ENCODE results near the gene TRMT112. TPM values are rescaled to one million over a fixed set of nuclear protein-coding genes. Genes with fewer than 3 reads are reported as not detected.
"Not testable (repeated sequence)": the region's sequence is repeated elsewhere in the genome, so short reads cannot be mapped to it uniquely, and the experiment has no call there.

The TRMT112 gene
- total and polyA plus RNA-seq, 2 of the 4 experiments (the other 2 are of a cell fraction), result 173 to 202 TPM

- TF ChIP-seq RAD21 (IDR thresholded peaks at IDR 0.05; ENCODE audit: low read length) (0 out of 2 replicates have a peak, but pooled peaks have one; percentile 9), RCOR1 (IDR thresholded peaks at IDR 0.05; ENCODE audit: insufficient replicate concordance, low read length) (no peak), FOS (IDR thresholded peaks at IDR 0.05; ENCODE audit: low read depth, low read length) (no peak)
These were observed 561 bp downstream of the TRMT112 start (continued) for GRCh38 chr11:64316672-64317324.

GRCh38 chr11:64315667-64316526 is 1.5 kb downstream of the TRMT112 start:
- H4K91ac ChIP-seq (ENCODE audit: insufficient read depth, low read depth, low read length); intact Hi-C loops (cut with micrococcal nuclease); ATAC-seq (ENCODE audit: low read depth); H4K20me1 ChIP-seq (ENCODE audit: insufficient read depth, low read length); H3K4me3 ChIP-seq (ENCODE audit: insufficient read depth, low read depth, low read length); in situ Hi-C loops (cut with MboI; ENCODE audit: low sequenced_read_pairs); H3K9me3 ChIP-seq (ENCODE audit: control insufficient read depth, insufficient read depth, low read length); CTCF ChIA-PET; H3K18ac ChIP-seq (ENCODE audit: low read depth, low read length); H4K8ac ChIP-seq (ENCODE audit: low read depth in 2 of 2, low read length in 2 of 2); H3K14ac ChIP-seq (replicated peaks; ENCODE audit: low read depth, low read length); H3K27me3 ChIP-seq (ENCODE audit: control insufficient read depth, insufficient read depth, low read length); H2AK5ac ChIP-seq (ENCODE audit: low read depth, low read length); H4K5ac ChIP-seq (ENCODE audit: low read depth, low read length); H3K4me1 ChIP-seq (ENCODE audit: control insufficient read depth, insufficient read depth, low read length); POLR2A ChIA-PET (ENCODE audit: unreplicated experiment); H3K4ac ChIP-seq (ENCODE audit: low read depth, low read length); H3K4me2 ChIP-seq (ENCODE audit: low read depth, low read length); H2BK15ac ChIP-seq (ENCODE audit: low read depth, low read length); H3K27ac ChIP-seq (ENCODE audit: insufficient read depth, low read length); DNase-seq; H3K23ac ChIP-seq (ENCODE audit: low read depth, low read length); H3K9ac ChIP-seq (ENCODE audit: low read depth, low read length); H2BK5ac ChIP-seq (ENCODE audit: low read depth, low read length, poor library complexity, severe bottlenecking); BruUV-seq (replicated peaks); dilution Hi-C loops (cut with HindIII; ENCODE audit: low sequenced_read_pairs, unreplicated experiment); H2AK9ac ChIP-seq (replicated peaks; ENCODE audit: low read depth, low read length, poor library complexity); H2BK120ac ChIP-seq (ENCODE audit: low read depth, low read length); H3K56ac ChIP-seq (ENCODE audit: extremely low read depth, insufficient read depth, low read length); H2BK20ac ChIP-seq (ENCODE audit: low read depth, low read length); H2AFZ ChIP-seq (replicated peaks; ENCODE audit: low read length, poor library complexity): not testable (repeated sequence)
- peaks cover 10 to 46% of the 10 kb centered on the region in 2 experiments for H3K79me1 ChIP-seq (ENCODE audit: low read depth in 1 of 2, low read length in 2 of 2)
- peaks cover 11% of the 10 kb centered on the region for H3K9me1 ChIP-seq (ENCODE audit: insufficient read depth, low read length)
- H3K36me3 ChIP-seq (ENCODE audit: control insufficient read depth, insufficient read depth, low read length), result peaks cover 15% of the 10 kb centered on the region
- 90% methylated on average over 15 of the region's 25 CpGs; no CpG with 5 or more reads in 1 of the 2 experiments for WGBS, 2 experiments (ENCODE audit: extremely low coverage in 2 of 2, insufficient read length in 1 of 2)

All from IMR-90 (cell line).